MM.1S (cell line): Measurements from ENCODE around the gene ANKS6.

Experiments
- EZH2 ChIP-seq: fragments of 300-600 bp; sonication (generic); optimal IDR thresholded peaks from 2 replicates; pipeline ENCODE3; 2017; ENCODE audit warnings: low read depth, mild to moderate bottlenecking, antibody characterized with exemption, low read length, mixed read lengths
- EZH2phosphoT487 ChIP-seq: fragments of 300-600 bp; sonication (generic); IDR thresholded peaks from 2 replicates; pipeline ENCODE4 v1.6.1; 2018; ENCODE audit warnings: antibody characterized with exemption, low read length
- TF ChIP-seq, protein P1 (sequence below): fragments of 300-600 bp; sonication (generic); IDR thresholded peaks from 2 replicates; pipeline ENCODE4 v1.5.1; 2016; ENCODE audit warnings: antibody characterized with exemption, low read length, mixed read lengths

DNA sequence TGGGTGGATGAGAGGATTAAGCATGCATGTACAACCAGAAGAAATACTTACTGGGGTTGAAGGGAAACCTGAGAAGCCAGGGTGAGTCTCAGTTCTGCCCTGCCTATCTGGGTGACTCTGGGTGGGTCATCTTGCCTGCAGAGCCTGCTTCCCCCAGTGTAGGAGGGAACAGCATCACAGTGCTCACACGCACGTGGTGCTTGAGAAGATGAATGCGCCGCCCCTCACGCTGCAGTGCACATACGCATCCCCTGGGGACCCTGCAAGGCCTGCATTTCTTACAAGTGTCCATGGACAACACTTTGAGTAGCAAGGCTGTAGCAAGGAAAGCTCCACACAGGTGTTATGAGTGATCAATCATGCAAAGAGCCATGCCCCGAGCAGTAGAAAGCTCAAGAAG, 68.9 kb downstream of the ANKS6 start:
- TF ChIP-seq EZH2 (no peak), EZH2phosphoT487 (no peak)
- TF ChIP-seq, protein P1, sequence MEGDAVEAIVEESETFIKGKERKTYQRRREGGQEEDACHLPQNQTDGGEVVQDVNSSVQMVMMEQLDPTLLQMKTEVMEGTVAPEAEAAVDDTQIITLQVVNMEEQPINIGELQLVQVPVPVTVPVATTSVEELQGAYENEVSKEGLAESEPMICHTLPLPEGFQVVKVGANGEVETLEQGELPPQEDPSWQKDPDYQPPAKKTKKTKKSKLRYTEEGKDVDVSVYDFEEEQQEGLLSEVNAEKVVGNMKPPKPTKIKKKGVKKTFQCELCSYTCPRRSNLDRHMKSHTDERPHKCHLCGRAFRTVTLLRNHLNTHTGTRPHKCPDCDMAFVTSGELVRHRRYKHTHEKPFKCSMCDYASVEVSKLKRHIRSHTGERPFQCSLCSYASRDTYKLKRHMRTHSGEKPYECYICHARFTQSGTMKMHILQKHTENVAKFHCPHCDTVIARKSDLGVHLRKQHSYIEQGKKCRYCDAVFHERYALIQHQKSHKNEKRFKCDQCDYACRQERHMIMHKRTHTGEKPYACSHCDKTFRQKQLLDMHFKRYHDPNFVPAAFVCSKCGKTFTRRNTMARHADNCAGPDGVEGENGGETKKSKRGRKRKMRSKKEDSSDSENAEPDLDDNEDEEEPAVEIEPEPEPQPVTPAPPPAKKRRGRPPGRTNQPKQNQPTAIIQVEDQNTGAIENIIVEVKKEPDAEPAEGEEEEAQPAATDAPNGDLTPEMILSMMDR = no peak
